NCI-H146 treated with DMSO at 0.1 percent for 48 hours (cell line): ENCODE measurements around the gene TMEM170B.

Experiments
- DNase-seq: peaks from one replicate; lab custom pipeline; 2025; ENCODE audit not compliant: unreplicated experiment; lab: John Stamatoyannopoulos, UW

TMEM170B gene

DNA sequence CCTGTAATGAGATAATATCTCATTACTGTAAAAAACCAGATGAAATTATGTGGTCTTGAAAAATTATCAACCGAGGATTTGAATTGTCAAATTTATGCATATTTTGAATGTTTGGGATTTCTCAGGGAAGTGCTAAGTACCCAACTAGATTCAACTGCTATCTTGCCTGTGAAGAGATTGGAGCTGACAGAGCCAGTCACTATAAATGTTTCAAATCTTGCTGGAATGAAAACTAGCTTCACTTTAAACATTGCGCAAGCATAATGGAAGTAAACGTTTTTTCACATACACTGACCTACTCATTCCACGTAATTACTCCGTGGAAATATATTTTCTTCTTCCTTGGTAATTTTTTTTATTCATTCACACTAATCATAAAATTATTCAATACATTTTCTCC lies 46.7 kb downstream of the TMEM170B start:
- no peak for DNase-seq

- DNase-seq, result peak; percentile 12
These were observed 48.0 kb downstream of the TMEM170B start for GRCh38 chr6:11585426-11586016.

DNA sequence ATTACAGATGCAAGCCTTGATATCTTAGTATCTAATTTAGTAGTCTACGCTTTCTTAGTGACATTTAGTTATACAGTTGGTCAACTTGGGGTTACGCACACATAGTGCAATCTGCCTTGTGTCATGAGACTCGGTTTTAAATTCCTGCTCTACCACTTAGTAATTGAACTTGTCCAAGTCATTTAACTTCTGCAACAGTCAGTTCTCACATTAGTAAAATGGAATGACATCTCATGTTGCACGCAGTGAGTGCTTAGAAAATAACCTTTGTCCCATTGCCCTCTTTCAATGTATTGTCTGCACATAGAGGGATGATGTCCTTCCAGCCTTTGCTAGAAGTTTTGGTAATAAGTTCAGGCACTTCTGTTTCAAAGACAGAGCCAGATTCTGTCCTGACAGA lies 48.6 kb downstream of the TMEM170B start:
- DNase-seq, result no peak

GRCh38 chr6:11586536-11586935 lies 49.0 kb downstream of the TMEM170B start:
- no peak for DNase-seq

DNA sequence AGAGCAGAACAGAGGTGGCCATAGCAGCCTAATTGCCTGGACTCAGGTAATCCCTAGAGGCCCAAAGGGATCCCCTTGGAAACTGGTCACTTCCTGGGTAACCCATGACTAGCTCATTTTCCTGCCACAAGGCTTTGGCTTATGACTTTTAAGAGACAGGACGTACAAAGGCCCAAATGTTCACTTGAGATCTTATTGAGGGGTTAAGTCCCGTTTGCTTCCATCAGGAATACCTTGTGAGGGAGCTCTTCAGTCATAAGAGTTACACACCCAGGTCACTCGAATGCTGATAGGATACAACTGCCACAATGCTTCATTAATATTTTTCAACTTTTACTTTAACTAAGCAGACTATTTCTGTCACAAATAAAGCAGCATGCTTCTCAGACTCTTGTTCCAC lies 51.7 kb downstream of the TMEM170B start:
- no peak for DNase-seq

- DNase-seq, result no peak
These were observed 54.9 kb downstream of the TMEM170B start for GRCh38 chr6:11592294-11592906.

GRCh38 chr6:11593096-11593495 lies 55.5 kb downstream of the TMEM170B start:
- no peak for DNase-seq

DNA sequence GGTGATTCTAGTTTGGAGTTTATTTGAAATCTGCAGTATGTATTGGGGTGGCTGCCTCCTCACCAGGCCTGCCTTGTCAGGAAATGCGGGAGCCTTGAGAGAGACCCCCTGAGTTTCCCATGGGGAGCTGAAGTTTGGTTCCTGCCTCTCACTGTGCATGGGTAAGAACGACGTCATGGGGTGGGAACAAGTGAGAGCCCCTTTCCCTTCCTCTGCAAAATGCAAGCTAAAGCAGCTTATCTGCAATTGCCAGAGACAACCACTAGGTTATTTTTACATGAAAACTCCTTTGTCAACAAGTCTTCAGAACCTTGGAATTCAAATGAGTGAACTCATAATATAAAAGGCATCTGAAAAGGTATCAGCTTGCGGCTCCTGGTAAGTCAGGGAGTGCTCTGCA lies 58.4 kb downstream of the TMEM170B start:
- no peak for DNase-seq

DNA sequence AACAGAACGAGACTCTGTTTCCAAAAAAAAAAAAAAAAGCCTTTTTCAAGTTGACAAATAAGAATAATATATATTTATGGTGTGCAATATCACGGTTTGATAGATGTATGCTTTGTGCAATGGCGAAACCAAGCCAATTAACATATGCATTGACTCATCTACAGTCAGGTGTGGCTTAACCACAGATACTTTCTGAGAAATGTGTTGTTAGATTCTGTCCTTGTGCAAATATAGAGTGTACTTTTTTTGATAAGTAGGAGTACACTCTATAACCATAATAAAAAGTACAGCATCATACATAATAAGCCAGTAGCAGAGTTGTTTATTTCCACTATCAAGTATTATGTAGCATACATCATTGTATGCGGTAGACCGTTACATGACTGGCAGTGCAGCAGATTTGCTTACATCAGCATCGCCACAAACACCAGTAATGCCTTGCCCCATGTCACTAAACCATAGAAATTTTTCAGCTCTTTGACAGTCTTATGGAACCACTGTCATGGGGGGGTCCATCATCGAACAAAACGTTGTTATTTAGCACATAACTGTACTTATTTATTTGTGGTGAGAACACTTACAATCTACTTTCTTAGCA lies 59.2 kb downstream of the TMEM170B start:
- DNase-seq, result no peak

GRCh38 chr6:11598687-11599086 lies 61.1 kb downstream of the TMEM170B start:
- no peak for DNase-seq

GRCh38 chr6:11600251-11600650 lies 62.7 kb downstream of the TMEM170B start:
- DNase-seq, result no peak

DNA sequence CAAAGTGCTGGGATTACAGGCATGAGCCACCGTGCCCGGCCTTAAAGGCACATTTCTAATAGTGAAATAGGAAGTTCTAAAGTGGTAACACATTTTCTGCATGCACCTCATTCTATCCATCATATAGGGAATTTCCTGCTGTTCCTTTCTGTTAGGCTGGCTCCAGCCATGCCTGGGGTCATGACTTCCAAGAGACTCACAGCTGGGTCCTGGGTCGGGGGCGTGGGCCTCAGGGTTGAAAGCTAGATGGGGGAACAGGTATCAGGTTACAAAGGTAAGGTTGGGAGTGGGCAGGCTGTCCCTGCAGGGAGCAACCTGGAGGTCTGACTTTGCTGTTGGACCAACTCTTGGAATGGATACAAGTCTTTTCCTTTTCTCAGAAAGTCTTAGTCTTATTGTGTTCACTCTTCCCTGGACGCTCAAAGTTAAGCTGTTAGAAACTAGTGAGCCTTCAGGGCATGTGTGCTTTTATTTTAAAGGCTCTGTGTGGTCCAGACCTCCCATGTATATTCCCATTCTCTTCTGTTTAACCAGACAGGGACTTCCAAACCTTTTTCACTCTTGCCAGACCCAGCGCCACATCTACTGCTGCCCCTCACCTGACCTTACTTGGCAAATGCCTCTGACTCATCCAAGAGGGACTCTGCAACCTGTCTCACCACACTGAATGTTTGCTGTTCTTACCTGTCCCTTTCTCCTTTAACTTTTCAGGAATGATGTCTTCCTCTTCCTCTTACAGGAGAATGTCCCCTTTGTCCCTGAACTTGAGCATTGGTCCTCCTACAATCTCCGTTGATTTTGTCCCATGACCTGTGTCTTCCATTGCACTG lies 64.4 kb downstream of the TMEM170B start:
- no peak for DNase-seq

DNA sequence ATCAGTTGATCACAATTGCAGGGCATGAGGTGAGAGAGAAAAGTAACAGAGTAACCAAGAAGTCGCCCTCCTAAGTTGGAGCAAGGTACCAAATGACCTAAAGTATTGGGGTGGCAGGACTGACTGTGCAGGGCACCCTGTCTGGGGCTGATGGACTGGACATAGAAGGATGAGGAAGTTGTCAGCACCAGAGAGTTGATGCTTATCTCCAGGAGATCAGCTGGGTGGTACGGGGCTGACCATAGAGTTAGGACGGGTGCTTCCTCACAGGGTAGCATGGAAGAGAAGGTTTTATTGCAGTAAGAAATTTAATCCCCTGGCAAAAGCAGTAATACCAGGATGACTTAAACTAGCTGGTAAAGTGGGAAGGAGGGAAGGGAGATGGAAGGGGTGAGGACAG lies 66.7 kb downstream of the TMEM170B start:
- DNase-seq, result no peak

- DNase-seq, result no peak
These were observed 67.4 kb downstream of the TMEM170B start for GRCh38 chr6:11604836-11605506.

DNA sequence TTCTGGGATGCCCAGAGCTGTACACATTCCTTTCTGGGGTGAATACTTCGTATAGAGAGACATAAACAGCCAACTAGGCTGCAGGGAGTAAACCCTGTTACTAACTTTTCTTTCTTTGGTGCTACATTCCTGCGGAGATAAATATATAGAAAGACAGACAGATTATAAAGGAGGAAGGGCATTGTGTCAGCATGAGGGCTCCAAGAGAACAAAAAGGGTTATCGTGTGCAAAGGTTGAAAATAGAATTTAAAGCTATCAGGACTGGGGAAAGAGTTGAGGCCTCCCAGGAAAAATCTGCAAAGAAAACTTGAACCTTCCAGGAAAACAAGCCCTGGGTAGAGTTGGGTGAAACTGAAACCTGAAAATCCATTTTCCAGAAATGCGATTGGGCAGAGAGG lies 68.0 kb downstream of the TMEM170B start:
- no peak for DNase-seq

- DNase-seq, result no peak
These were observed 68.8 kb downstream of the TMEM170B start for GRCh38 chr6:11606332-11606731.

GRCh38 chr6:11607383-11607782 lies 69.8 kb downstream of the TMEM170B start:
- no peak for DNase-seq

- no peak for DNase-seq
These were observed 71.2 kb downstream of the TMEM170B start for GRCh38 chr6:11608600-11609323.

DNA sequence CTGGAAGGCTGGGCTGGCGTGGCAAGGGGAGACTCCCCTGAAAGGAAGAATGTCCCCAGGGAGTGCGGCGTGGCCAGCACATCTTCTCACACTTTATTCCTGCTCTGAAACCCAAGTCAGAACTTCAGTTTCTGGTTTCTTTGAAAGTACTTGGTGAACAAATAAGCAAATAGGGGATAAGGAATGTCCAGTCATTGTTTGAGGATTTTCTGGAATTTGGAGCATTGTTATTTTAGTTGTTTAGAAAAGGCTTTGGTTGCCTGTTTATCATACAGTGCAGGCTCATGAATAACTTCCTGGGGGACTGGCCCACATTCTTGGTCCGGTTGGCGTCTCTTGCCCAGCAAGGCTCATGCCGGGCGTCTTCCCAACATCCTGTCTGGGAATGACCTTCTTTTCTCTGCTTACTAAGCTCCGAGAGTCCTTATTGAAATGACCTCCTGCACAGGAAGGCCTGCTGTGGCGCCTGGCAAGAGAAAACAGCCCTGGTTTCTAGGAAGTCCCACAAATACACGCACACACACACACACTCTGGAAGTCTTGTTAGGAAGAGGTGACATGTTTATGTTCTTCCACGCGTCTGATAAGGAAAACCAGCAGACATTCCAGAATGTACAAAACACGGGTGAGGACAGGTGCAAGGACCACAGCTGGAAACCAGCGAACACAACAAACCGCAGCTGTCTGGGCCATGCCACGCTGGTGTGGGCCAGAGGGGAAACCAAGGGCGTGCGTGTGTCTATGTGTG lies 71.9 kb downstream of the TMEM170B start:
- DNase-seq, result no peak

- DNase-seq, result no peak
These were observed 75.8 kb downstream of the TMEM170B start for GRCh38 chr6:11613336-11613735.
